ENCODE data around the gene ARSK.
"Not testable (repeated sequence)": the region's sequence is repeated elsewhere in the genome, so short reads cannot be mapped to it uniquely, and the experiment has no call there.

The ARSK gene

DNA sequence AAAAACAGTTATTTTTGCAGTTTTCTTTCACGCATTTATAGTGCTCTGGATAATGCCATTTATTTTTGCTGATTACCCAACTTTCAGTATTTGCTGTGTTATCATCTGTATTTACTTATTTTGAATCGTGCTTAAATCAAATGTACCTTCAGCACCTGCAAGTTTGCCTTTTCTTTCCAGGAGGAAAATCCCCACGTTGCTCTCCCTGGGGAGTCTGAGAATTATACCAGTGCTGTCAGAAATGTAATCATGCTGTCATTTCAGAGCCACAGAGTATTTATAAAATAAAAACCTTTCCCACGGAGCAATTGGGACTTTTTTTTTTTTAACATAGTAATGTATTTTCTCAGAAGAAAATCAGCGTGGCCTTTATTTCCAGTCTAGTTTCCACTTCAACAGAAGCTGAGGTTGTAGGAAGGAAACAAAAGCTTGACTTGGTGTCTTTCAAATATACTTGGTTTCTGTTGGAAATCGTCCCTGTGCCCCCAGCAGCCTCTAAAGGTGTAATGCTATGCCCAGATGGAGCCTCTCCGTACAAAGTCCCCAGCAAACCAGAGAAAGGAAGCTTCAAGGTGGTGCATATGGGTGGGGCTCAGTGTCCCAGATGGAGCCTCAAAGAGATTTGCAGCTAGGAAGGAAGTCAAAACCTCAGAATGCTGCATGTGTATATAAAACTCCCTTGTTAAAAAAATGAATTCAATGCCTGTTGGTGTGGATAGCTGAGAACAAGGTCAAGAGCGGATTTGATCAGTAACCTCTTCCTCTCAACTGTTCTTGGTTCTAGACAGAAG, 67.1 kb downstream of the ARSK start:
- DNase-seq (ENCODE audit: low spot score): no peak

DNA sequence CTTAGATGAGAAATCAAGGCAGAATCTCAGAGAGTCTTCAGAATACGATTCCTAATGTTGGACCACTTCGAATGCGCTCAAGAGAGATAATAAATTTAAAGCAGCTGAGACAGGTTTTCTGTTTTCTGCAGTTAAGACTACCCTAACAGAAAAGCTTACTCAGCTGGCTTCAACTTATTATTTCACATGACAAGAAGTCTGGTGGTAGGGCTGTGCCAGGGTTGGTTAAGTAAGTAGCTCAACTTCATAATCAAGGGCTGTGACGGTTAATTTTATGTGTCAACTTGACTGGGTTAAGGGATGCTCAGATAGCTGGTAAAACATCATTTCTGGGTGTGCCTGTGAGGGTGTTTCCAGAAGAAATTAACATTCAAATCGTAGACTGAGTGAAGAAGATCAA, 68.8 kb downstream of the ARSK start:
- no peak for DNase-seq (ENCODE audit: low spot score)

DNA sequence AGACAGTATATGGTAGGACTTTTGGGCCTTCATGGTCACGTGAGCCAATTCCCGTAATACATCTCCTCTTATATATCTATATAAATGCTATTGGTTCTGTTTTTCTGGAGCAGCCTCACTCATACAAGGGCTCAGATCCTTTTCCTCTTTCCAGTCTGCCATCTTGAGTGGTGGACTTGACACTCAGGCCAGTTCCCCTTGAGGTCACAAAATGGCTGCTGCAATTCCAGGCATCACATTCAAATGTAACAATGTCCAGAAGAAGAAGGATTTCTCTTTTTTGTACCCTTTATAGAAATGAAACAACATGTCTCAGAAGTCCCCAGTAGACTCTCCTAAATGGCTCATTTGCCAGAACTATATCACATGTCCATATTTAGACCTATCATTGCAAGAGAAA, 69.5 kb downstream of the ARSK start:
- no peak for DNase-seq (ENCODE audit: low spot score)

DNA sequence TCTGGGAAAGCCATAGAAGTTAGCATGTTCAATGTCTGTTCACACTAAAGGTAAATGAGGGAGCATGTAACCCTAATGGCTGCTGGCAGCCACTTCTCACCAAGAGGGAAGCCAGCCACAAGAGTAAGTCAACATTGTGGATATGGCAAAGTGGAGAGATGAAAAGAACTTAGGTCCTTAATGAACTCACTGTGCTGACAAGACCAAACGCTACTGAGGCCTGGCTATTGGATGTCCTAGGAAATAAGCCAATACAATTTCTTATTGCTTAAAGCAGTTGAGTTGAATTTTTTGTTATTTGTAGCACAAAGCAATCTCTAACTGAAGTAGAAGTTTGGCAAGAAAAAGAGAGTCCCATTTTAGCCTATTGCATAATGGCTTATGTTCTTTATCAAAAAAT, 71.8 kb downstream of the ARSK start:
- DNase-seq (ENCODE audit: low spot score): no peak

DNA sequence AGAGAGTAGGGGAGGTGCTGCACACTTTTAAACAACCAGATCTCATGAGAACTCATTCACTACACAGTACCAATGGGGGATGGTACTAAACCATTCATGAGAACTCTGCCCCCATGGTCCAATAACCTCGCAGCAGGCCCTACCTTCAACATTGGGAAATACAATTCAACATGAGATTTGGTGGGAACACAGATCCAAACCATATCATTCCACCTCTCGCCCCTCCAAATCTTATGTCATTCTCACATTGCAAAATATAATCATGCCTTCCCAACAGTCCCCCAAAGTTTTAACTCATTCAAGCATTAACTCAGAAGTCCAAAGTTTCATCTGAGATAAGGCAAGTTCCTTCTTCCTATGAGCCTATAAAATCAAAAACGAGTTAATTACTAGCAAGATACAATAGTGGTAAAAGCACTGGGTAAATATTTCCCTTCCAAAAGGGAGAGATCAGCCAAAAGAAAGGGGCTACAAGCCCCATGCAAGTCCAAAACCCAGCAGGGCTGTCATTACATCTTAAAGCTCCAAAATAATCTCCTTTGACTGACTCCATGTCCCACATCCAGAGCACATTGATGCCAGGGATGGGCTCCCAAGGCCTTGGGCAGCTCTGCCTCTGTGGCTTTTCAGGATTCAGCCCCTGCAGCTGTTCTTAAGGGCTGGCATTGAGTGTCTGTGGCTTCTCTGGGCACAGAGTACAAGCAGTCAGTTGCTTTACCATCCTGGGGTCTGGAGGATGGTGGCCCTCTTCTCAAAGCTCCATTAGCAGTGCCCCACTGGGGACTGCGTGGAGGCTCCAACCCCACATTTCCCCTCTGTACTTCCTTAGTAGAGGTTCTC, 73.3 kb downstream of the ARSK start:
- DNase-seq (ENCODE audit: low spot score): no peak

DNA sequence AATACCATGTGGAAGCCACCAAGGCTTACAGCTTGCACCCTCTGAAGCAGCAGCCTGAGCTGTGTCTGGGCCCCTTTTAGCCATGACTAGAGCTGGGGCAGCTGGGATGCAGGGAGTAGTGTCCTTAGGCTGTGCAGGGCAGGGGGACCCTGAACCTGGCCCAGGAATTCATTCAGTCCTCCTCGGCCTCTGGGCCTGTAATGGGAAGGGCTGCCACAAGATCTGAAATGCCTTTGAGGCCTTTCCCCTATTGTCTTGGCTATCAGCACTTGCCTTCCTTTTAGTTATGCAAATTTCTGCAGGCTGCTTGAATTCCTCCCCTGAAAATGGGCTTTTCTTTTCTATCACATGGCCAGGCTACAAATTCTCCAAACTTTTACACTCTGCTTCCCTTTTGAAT, 74.0 kb downstream of the ARSK start:
- no peak for DNase-seq (ENCODE audit: low spot score)

DNA sequence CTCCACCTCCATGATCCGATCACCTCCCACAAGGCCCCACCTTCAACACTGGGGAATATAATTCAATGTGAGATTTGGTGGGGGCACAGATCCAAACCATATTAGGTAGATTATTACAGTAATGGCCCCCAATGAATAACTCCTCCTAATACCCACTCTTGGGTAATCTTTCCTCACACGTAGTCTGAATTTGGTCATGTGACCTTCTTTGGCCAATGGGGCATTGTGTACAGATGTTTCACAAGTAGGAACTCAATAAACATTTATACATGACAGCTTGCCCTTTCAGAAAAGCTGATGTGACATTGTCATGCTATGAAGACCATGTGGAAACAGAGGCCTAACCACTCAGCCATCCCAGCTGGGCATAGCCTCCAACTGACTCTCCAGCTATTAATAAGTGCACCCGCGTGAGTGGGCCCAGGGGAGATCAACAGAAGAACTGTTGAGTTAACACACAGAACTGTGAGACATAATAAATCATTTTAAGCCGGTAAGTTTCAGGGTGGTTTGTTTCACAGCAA, 75.6 kb downstream of the ARSK start:
- DNase-seq (ENCODE audit: low spot score): no peak

DNA sequence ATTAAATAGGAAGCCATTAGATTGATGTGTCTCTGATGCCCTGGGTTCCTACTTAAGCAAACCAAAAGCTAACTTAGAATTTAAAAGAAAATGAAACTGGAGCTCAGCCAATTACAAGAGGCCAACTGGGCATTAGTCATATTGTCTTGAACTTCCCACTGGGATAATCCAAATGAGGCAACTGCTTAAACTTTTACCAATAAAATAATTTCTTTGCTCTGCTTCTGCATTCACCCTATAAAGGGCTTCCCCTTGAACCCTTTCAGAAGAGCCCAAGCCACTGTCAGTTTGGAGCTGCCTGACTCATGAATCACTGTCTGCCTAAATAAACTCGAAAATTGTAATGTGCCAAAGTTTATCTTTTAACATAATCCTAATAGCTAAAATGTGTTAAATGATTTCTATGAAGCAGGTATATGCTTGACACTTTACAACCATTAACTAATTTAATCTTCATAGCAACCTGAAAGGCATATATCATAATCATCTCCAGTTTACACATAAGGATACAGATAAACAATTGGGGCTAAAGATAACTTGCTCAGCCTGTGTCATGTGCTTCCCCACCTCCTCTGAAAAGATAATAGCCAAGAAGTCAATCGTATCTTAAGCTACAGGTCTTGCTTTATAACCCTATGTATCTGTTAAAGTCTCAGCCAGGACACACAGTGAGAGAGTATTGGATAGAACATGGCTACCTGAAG, 76.5 kb downstream of the ARSK start:
- DNase-seq (ENCODE audit: low spot score): peak; percentile 5

DNA sequence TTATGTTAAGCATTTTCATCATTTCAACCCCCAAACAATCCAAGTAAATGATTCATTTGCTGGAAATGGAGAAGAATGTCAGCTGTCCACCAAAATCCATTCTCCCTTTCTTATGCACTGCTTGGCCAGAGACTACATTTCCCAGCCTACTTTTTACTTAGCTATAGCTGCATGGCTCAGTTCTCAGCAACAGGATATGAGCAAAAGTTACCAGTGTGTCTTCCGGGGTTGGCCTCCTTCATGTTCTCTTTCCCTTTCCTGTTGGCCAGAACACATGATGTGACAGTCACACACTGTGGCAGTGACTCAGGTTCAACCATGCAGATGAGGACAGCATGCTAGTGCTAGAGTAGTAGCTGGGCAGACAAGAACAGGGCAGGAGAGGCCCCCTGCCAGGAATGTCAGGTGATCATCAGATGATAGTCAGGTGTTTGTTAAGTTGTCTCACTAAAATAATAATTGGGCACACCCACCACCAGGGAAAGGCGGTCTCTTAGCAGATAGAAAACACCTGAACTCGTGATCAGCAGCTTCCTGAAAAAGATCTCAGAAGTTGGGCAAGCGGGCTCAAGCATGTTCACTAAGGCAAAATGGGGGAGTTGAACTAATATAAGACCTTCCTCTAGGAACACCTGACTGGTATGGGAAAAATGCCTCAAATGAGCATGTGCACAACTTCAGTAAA, 77.2 kb downstream of the ARSK start:
- DNase-seq (ENCODE audit: low spot score): no peak

DNA sequence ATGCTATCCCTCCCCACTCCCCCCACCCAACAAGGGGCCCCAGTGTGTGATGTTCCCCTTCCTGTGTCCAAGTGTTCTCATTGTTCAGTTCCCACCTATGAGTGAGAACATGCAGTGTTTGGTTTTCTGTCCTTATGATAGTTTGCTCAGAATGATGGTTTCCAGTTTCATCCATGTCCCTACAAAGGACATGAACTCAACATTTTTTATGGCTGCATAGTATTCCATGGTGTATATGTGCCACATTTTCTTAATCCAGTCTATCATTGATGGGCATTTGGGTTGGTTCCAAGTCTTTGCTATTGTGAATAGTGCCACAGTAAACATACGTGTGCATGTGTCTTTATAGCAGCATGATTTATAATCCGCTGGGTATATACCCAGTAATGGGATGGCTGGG, 78.0 kb downstream of the ARSK start:
- not testable (repeated sequence) for DNase-seq (ENCODE audit: low spot score)

DNA sequence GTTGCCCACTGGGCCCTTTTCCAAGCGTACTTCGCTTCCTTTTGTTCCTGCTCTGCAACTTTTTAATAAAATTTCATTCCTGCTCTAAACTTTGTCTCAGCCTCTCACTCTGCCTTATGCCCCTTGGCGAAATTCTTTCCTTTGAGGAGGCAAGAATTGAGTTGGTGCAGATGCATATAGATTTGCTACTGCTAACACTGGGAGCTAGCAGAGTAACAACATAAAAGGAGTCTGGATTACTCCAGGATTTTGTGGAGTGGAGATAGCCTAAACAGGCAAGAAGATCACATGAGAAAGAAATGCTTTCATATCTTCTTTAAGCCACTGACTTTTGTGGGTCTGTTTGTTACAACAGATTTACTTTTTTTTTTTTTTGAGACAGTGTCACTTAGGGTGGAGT, 78.8 kb downstream of the ARSK start:
- DNase-seq (ENCODE audit: low spot score): no peak

DNA sequence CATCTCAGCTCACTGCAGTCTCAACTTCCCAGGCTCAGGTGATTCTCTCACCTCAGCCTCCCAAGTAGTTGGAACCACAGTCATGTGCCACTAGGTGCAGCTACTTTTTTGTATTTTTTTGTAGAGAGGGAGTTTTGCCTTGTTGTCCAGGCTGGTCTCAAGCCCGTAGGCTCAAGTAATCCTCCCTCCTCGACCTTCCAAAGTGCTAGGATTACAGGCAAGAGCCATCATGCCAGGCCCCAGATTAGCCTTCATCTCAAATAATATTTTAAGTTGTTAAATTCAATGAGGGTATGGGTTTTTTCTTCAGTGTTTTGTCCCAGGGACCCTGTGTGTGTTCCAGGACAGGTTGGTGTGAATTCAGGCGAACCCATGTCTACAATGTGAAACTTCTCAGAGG, 79.2 kb downstream of the ARSK start:
- no peak for DNase-seq (ENCODE audit: low spot score)

DNA sequence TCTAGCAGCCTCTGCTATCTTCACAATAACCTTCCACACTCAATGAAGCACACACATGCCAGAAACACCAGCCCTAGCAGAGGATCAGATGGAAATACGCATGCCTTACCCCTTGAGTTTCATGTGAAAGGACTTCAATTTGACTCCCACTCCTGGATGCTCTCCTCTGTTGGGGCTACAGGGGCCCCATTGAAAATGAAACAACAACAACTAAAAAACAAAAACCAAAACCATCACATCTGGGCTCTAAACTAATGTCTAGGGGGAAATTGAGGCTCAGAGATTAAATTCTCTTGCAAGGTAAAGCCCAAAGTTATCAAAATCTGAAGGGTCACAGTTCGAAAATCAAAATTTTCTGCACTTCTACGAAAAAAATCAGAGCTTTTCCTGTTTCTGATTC, 83.7 kb downstream of the ARSK start:
- DNase-seq (ENCODE audit: low spot score): no peak

DNA sequence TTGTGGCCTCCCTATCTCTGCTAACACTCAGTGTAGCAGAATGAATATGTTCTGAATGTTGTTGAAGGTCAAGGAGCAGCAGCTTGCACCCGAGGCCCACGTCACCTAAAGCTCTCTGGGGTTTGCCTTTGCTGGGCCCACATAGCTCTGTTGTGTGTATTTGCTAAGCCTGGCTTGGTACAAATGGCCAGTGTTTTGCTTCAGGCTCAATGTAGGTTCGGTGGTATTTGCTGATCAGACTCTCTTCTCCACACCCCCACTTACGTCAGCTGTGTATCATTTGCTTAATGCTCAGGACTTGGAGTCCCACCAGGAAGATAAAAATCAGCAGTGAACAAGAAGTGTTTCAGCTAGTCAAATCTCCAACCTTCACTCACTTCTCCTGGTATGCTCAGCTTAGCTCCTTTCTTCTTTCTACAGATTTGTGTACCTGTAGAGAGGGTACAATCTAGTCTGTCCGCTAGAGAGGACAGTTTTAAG, 86.9 kb downstream of the ARSK start:
- DNase-seq (ENCODE audit: low spot score): no peak

DNA sequence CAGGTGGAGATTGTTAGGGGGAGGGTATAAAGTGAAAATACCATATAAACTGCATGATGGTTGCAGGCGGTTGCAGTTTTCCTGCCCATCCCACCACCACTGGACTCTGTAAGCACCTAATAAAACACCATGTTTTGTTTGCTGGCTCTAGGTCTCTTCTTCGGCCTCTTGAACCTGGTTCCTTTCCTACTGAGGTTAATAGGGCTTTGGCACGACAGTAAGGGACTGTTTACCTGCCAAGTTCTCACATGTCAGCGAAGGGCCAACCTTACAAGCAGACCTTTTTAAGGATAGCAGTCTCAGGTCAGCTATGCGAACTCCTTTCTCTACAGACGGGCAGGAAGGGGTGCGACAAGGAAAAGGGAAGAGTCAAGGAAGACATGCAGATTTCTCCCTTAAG, 88.3 kb downstream of the ARSK start:
- DNase-seq (ENCODE audit: low spot score): no peak

DNA sequence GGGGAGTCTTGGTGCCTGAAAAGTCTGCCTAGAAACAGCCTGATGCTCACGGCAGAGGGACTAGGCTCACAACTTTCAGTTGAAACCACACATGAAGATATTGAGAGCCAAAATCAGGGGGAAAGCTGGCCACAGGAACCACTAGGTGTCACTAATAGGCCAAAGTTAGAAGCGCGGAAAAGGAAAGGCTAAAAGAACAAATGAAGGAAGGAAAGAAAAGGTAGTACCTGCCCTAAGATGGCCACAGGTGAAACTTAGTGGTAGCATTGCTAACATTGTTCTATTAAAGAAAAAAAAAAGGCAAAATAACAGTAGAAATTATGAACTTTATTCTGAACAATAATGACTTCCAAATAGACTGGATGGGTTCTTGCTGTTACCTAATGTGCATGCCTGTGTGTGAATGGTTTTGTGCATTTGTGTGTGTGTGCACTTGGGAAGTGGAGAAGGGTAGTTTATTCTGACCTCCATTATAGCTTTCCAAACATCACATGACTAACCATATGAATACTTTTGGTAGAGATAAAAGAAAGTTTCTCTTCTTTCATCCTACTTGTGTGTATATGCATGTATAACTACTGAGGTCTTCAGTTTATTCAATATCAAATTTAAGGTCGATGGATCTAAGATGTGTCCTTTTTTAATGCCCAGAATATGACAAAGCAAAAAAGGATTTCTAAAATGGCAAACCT, 89.6 kb downstream of the ARSK start:
- peak; percentile 20 for DNase-seq (ENCODE audit: low spot score)

DNA sequence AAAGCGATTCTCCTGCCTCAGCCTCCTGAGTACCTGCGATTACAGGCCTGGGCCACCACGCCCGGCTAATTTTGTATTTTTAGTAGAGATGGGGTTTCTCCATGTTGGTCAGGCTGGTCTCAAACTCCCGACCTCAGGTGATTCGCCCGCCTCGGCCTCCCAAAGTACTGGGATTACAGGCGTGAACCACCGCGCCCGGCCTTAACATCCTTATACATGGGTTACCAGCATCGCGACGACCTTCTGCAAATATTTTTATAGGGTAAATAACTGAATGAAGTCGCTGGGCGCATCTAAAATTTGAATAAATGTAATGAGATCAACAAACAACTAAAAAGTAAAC, 91.3 kb downstream of the ARSK start:
- not testable (repeated sequence) for DNase-seq (ENCODE audit: low spot score)

DNA sequence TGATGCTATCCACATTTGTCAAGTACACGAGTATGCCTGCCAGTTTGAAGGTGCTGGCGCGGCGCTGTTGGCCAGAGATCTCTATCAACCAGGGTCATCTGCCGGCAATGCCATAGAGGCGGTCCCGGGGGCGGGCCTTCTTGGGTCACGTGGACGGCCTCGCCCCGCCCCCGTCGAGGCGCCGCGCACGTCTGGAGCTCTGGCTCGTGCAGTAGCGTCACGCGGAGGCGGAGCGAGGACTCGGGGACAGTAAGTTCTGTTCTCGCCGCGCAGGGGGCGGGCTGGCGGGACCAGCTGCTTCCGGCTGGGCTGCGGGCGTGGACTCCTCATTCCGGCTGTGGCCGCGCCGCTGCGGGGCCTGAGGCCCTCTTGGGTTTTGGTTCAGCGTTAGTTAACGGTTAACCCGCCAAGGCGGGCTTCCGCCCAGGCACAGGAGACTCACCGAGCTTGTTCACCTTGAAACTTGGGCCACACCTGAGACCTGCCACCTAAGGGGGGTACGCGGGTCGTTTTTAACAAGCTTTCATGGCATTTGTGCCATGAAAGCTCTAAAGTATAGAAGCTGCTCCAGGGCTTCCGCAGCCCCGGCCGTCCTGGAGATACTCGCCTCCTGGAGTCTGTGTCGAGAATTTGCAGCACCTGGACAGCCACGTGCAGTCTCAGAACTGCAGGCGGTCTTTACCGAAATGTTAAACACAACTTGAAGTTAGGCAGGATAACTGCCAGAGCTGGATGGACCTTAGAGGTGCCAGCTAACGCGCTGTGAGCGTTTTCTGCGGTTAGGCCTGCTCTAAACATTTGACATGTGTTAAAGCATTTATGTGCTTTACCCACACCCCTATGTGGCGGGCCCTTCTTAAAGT, 91.9 kb downstream of the ARSK start, which contains the start of gene RFESD:
TSS of gene RFESD (plus strand) at position 209 of the 863 bp plus-strand sequence. CDS start 5,495 bp downstream, outside the sequence.
- DNase-seq (ENCODE audit: low spot score): no peak

DNA sequence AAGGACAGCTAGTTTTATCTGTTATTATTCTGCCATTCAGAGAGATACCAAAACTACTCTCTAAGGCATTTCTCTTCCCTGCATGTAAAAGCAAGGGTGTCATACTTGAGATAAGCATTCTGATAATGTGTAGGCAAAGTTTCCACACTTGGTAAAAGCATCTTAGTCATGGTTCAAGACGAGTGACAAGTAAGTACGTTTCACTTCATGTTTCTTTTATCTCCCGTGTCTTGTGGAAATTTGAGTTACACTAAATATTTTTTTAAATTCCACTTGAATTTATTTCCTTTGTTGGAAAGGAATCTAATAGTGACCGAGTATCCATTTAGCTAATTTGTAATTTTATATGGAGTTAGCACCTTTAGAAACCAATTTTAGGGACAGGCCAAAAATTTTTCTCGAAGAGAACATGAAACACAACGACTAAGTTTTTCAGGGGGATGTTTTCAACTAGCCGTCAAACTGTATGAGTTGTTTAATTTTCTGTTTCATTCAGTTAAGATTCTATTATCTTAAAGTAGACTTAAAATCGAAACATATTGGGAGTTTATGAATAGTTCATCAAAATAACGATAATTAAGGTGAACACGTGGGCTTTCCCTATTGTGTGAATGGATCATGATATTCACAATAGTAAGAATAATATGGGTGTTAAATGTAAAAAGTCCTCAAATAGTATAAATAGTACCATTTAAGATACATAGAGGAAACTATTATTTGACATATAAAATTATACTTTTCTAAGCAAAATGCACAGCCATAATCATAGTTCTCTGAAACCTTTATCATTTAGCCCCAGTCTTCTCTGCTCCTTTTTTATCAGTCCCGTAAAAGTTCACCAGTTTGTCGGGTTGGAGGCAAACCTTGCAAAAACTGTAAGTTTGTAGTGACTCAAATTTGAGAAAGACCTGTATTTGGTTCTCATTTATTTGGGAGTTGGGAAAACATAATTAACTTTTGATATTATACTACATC, 93.3 kb downstream of the ARSK start:
- no peak for DNase-seq (ENCODE audit: low spot score)
